GM12878 (cell line): ENCODE measurements around the gene C12orf60. TPM values are rescaled to one million over a fixed set of nuclear protein-coding genes. Genes with fewer than 3 reads are reported as not detected.

Experiments used
- ATAC-seq: fragments of 200-7000 bp; cut with Tn5 transposase; 3 replicates; pipeline ENCODE4 v1.9.1; 2020; ENCODE audit warnings: mild to moderate bottlenecking, moderate library complexity
- BruUV-seq: library from RNA; stranded (reverse); fragments of 400-500 nt; replicated peaks from 2 replicates; lab custom pipeline; 2021; lab: Mats Ljungman, UMichigan
- CTCF ChIA-PET: fragments of 300-600 bp; sonication (Branson Sonifier 250); formaldehyde crosslinking; extraction: SDS; loops from one replicate; lab custom pipeline; 2021; ENCODE audit warnings: inconsistent platforms; lab: Yijun Ruan, JAX
- POLR2A ChIA-PET: fragments of 350-600 bp; formaldehyde crosslinking; extraction: SDS; loops from one replicate; lab custom pipeline; 2021; ENCODE audit warnings: inconsistent platforms; lab: Charles Lee
- RAD21 ChIA-PET: fragments of 300-600 bp; sonication (Branson Sonifier 250); formaldehyde crosslinking; loops from one replicate; lab custom pipeline; 2023; ENCODE audit warnings: antibody characterized with exemption; ENCODE audit not compliant: unreplicated experiment; lab: Charles Lee
- SMC1A ChIA-PET: fragments of 300-600 bp; sonication (Branson Sonifier 250); formaldehyde crosslinking; loops from one replicate; lab custom pipeline; 2023; ENCODE audit not compliant: unreplicated experiment, uncharacterized antibody; lab: Charles Lee
- DNase-seq: peaks from one replicate; pipeline ENCODE4 v3.0.0-alpha.2; 2011; ENCODE audit warnings: low read depth, low spot score
- FAIRE-seq: peaks from 3 replicates; lab custom pipeline; 2011; peaks lifted over from hg19 to GRCh38; lab: Jason Lieb, UNC
- H2AFZ ChIP-seq: 2 replicates; pipeline ENCODE4 v1.6.0; 2011; ENCODE audit warnings: low read depth, low read length, control low read depth; ENCODE audit not compliant: control insufficient read depth
- H3K27ac ChIP-seq: 2 replicates; pipeline ENCODE4 v1.5.1; 2011; ENCODE audit warnings: control low read depth; ENCODE audit not compliant: control insufficient read depth, insufficient read depth
- H3K27me3 ChIP-seq, 2 experiments: replicated peaks in 1 of 2; 2 replicates each; pipeline versions ENCODE4 v1.6.0 to v1.6.1; 2011; ENCODE audit warnings: low read length in 1 of 2; ENCODE audit not compliant: control insufficient read depth in 2 of 2, insufficient read depth in 2 of 2
- H3K36me3 ChIP-seq, 2 experiments: 2 replicates each; pipeline ENCODE4 v1.5.1; 2011; ENCODE audit warnings: low read length in 1 of 2; ENCODE audit not compliant: control insufficient read depth in 2 of 2, insufficient read depth in 2 of 2
- H3K4me1 ChIP-seq: 2 replicates; pipeline ENCODE4 v1.6.1; 2011; ENCODE audit warnings: mild to moderate bottlenecking, low read length, moderate library complexity, mixed read lengths; ENCODE audit not compliant: control insufficient read depth, insufficient read depth
- H3K4me2 ChIP-seq: 2 replicates; pipeline ENCODE4 v1.6.0; 2011; ENCODE audit warnings: control low read depth; ENCODE audit not compliant: control insufficient read depth, insufficient read depth
- H3K4me3 ChIP-seq: fragments of 200-600 bp; sonication (generic); 2 replicates; pipeline ENCODE4 v1.5.1; 2016
- H3K79me2 ChIP-seq: 2 replicates; pipeline ENCODE4 v1.6.0; 2011; ENCODE audit warnings: low read length; ENCODE audit not compliant: control insufficient read depth, insufficient read depth
- H3K9ac ChIP-seq: 2 replicates; pipeline ENCODE4 v1.8.0; 2011; ENCODE audit warnings: low read length, control low read depth, mixed read lengths; ENCODE audit not compliant: control insufficient read depth, insufficient read depth
- H3K9me3 ChIP-seq: replicated peaks from 3 replicates; pipeline ENCODE4 v1.5.1; 2011; ENCODE audit warnings: mild to moderate bottlenecking, low read length; ENCODE audit not compliant: control insufficient read depth, insufficient read depth
- H4K20me1 ChIP-seq: 2 replicates; pipeline ENCODE4 v1.6.0; 2011; ENCODE audit not compliant: control insufficient read depth, insufficient read depth
- ASH2L ChIP-seq: fragments of 300-600, 200-600 bp; sonication (generic); IDR thresholded peaks from 2 replicates; pipeline ENCODE4 v1.6.1; 2017; ENCODE audit warnings: low read depth, mild to moderate bottlenecking, borderline replicate concordance
- ATF2 ChIP-seq: IDR thresholded peaks from 2 replicates; pipeline ENCODE4 v1.6.1; 2012; ENCODE audit warnings: low read length, inconsistent platforms
- CBX5 ChIP-seq: sonication (generic); IDR thresholded peaks from 2 replicates; pipeline ENCODE4 v1.6.1; 2016; ENCODE audit warnings: low read depth, moderate library complexity, mild to moderate bottlenecking, inconsistent platforms
- CREB1 ChIP-seq: IDR thresholded peaks from 2 replicates; pipeline ENCODE4 v1.6.1; 2012; ENCODE audit warnings: low read depth, mild to moderate bottlenecking, inconsistent platforms
- CREM ChIP-seq: IDR thresholded peaks from 2 replicates; pipeline ENCODE4 v1.6.1; 2014; ENCODE audit warnings: antibody characterized with exemption, low read depth
- FOXM1 ChIP-seq: IDR thresholded peaks from 2 replicates; pipeline ENCODE4 v1.6.1; 2012; ENCODE audit warnings: low read depth, mild to moderate bottlenecking, inconsistent platforms, low read length, moderate library complexity
- GATAD2B ChIP-seq: fragments of 450-650 bp; conservative IDR thresholded peaks from 2 replicates; pipeline ENCODE4 v1.6.1; 2017; ENCODE audit warnings: low read depth, mild to moderate bottlenecking, moderate library complexity
- HDGF ChIP-seq: fragments of 450-650 bp; IDR thresholded peaks from 2 replicates; pipeline ENCODE4 v1.6.1; 2016; ENCODE audit warnings: antibody characterized with exemption
- MEF2B ChIP-seq: fragments of 450-650 bp; IDR thresholded peaks from 2 replicates; pipeline ENCODE4 v1.6.1; 2018; ENCODE audit warnings: mild to moderate bottlenecking, moderate library complexity; ENCODE audit not compliant: partially characterized antibody, poor library complexity, severe bottlenecking
- MYB ChIP-seq: fragments of 150-350 bp; IDR thresholded peaks from 2 replicates; pipeline ENCODE4 v1.6.1; 2014; ENCODE audit warnings: mild to moderate bottlenecking, low read depth, low read length, borderline replicate concordance
- SIN3A ChIP-seq: IDR thresholded peaks from 2 replicates; pipeline ENCODE4 v1.6.1; 2012; ENCODE audit warnings: low read depth, low read length, improper control_type of control experiment
- ZNF687 ChIP-seq: fragments of 450-650 bp; IDR thresholded peaks from 2 replicates; pipeline ENCODE4 v1.6.1; 2017; ENCODE audit warnings: mild to moderate bottlenecking, moderate library complexity
- WGBS: methylation state at CpG from one replicate; pipeline ENCODE4 v1.1.6; 2016; ENCODE audit warnings: low lambda C conversion rate; ENCODE audit not compliant: insufficient replicate concordance, insufficient coverage; ENCODE audit errors: missing lambda C conversion rate; 5-methylcytosine and 5-hydroxymethylcytosine counted together
- in situ Hi-C: fragments of 300-500 bp; cut with MboI; formaldehyde crosslinking; loops from 9 replicates; pipeline ENCODE4 v1.14.3; 2018; ENCODE audit warnings: mixed read lengths
- intact Hi-C: fragments of 100-400 bp; cut with micrococcal nuclease; formaldehyde crosslinking; loops from one replicate; pipeline ENCODE4 v1.14.2; 2022; ENCODE audit not compliant: unreplicated experiment
- polyA plus RNA-seq, 11 experiments: library from polyadenylated mRNA; depleted of rRNA in 4 of 11; unstranded in 6 of 11; stranded (reverse) in 5 of 11; fragments of >200 nt; fragmentation: Nextera tagmentation in 4 of 11; fragmentation: Illumina TruSeq in 1 of 11; extraction: Ambion mirVana in 4 of 11; extraction: Trizol in 1 of 11; gene quantifications; 1 replicate in 1 of 11; 2 replicates in 10 of 11; pipeline versions ENCODE4 v1.2.1 to v1.2.3, GENCODE V29; 2011 to 2016; ENCODE audit warnings: inconsistent platforms in 2 of 11, missing spikeins in 2 of 11, low read depth in 1 of 11
- total RNA-seq, 4 experiments: library from RNA; depleted of rRNA in 3 of 4; stranded (reverse); fragments of >200 nt in 3 of 4; fragmentation: Illumina TruSeq in 1 of 4; extraction: Trizol in 1 of 4; gene quantifications; 2 replicates each; pipeline versions ENCODE4 v1.2.1 to v1.2.3, GENCODE V29; 2013 to 2021

Gene C12orf60
- total and polyA plus RNA-seq, 10 of the 15 experiments (the other 5 are each of a cell fraction or from before 2014, with no cell fraction given): 1.8 to 7.2 (median 3.2) TPM

DNA sequence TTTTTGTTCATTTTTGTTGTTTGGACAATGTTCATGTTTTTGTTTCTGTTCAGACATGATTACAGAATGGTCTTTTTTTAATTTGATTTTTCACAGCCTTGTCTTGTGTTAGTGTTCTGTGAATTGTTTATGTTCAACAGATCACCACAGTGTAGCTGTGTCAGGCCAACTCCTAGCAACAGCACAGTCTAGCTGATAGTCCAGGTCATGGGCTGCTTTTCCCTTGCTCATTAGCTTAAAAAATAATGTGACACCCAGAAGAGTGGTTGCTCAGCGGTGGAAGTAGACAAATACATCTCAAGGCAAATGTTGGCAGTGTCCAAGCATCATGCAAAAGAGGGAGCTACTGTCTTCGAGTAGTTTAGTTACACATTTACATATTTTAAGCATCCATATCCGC is 22.6 kb upstream of the C12orf60 start:
- FAIRE-seq: no peak
- no peaks in the 10 kb centered on the region for H3K27me3 ChIP-seq
- H3K9ac ChIP-seq: no peak overlapping the region
- no peak overlapping the region for H3K27ac ChIP-seq
- no peaks in the 10 kb centered on the region for H4K20me1 ChIP-seq
- no peaks in the 10 kb centered on the region for H3K79me2 ChIP-seq
- intact Hi-C loops: no loop called here
- no peak overlapping the region for H2AFZ ChIP-seq
- SMC1A ChIA-PET: interaction anchor here (0.8 to 3.0 kb wide), 6 partner anchors 9 to 214 kb away, joined by 3 to 17 read pairs (median 10); partner anchors contain the start of genes C12orf60 and WBP11
- ATAC-seq: no peak
- H3K36me3 ChIP-seq: no peaks in the 10 kb centered on the region
- H3K4me3 ChIP-seq: no peak overlapping the region
- WGBS: 86% methylated on average over 3 of the region's 3 CpGs
- no peak for TF ChIP-seq MEF2B
- TF ChIP-seq ZNF687: no peak
- no peak for TF ChIP-seq FOXM1
- no peak for TF ChIP-seq ASH2L
- TF ChIP-seq CBX5: no peak
- TF ChIP-seq SIN3A: no peak
- no peak for TF ChIP-seq GATAD2B
- no peak for TF ChIP-seq HDGF
- TF ChIP-seq CREM: no peak
- TF ChIP-seq ATF2: no peak
- no peak for TF ChIP-seq MYB
- TF ChIP-seq CREB1: no peak
- no peak overlapping the region for H3K4me2 ChIP-seq
- CTCF ChIA-PET: interaction anchor here (1.3 to 2.2 kb wide), 3 partner anchors 10 to 441 kb away, joined by 4 to 19 read pairs (median 5); partner anchors contain the start of gene RERG
- H3K4me1 ChIP-seq: no peaks in the 10 kb centered on the region
- RAD21 ChIA-PET: interaction anchor here (0.9 to 2.3 kb wide), 2 partner anchors 10 to 57 kb away, joined by 3 to 11 read pairs; a partner anchor contains a TSS
- no TSS peak for BruUV-seq
- POLR2A ChIA-PET: interaction anchor here (1.2 to 1.9 kb wide), 2 partner anchors 10 to 22 kb away, joined by 3 to 4 read pairs; a partner anchor contains a TSS
- no peak for DNase-seq
- no peaks in the 10 kb centered on the region for H3K9me3 ChIP-seq
- in situ Hi-C loops: loop anchor here (25.0 kb wide), 2 partner anchors 1106 to 1969 kb away; partner anchors contain the start of genes DDX47 and STRAP
